GM19452 (cell line): ENCODE data around the gene WNT16.
"Not testable (repeated sequence)": the region's sequence is repeated elsewhere in the genome, so short reads cannot be mapped to it uniquely, and the experiment has no call there.

ENCODE experiments used
- ATAC-seq: cut with Tn5 transposase; IDR thresholded peaks from one replicate; pipeline ENCODE4 v1.9.1; 2021; ENCODE audit not compliant: unreplicated experiment

The WNT16 gene

GRCh38 chr7:121328508-121329190, at the start of gene WNT16:
Gene WNT16, plus strand, starts transcription at chr7:121329000. Its CDS starts 293 bp downstream, at chr7:121329293.
- no peak for ATAC-seq

GRCh38 chr7:121279060-121279620, 49.7 kb upstream of the WNT16 start:
- ATAC-seq = no peak

GRCh38 chr7:121279822-121280221, 49.0 kb upstream of the WNT16 start:
- no peak for ATAC-seq

- no peak for ATAC-seq
Measured at GRCh38 chr7:121280656-121281055, 48.1 kb upstream of the WNT16 start.

GRCh38 chr7:121282129-121282528, 46.7 kb upstream of the WNT16 start:
- ATAC-seq = no peak

- no peak for ATAC-seq
Measured at GRCh38 chr7:121285066-121285667, 43.6 kb upstream of the WNT16 start.

GRCh38 chr7:121286186-121286585, 42.6 kb upstream of the WNT16 start:
- ATAC-seq = no peak

GRCh38 chr7:121286742-121287734, 41.8 kb upstream of the WNT16 start:
- ATAC-seq = no peak

GRCh38 chr7:121288894-121289293, 39.9 kb upstream of the WNT16 start:
- no peak for ATAC-seq

- ATAC-seq = not testable (repeated sequence)
Measured at GRCh38 chr7:121289930-121290329, 38.9 kb upstream of the WNT16 start.

GRCh38 chr7:121294448-121294992, 34.3 kb upstream of the WNT16 start:
- ATAC-seq = no peak

- no peak for ATAC-seq
Measured at GRCh38 chr7:121297843-121298242, 31.0 kb upstream of the WNT16 start.

- ATAC-seq = no peak
Measured at GRCh38 chr7:121298831-121299239, 30.0 kb upstream of the WNT16 start.

GRCh38 chr7:121300685-121301420, 27.9 kb upstream of the WNT16 start:
- ATAC-seq = no peak

- ATAC-seq = no peak
Measured at GRCh38 chr7:121301446-121302213, 27.2 kb upstream of the WNT16 start.

- ATAC-seq = peak; percentile 97
Measured at GRCh38 chr7:121302214-121302745, 26.5 kb upstream of the WNT16 start.

- ATAC-seq = no peak
Measured at GRCh38 chr7:121303422-121304101, 25.2 kb upstream of the WNT16 start.

GRCh38 chr7:121304102-121304658, 24.6 kb upstream of the WNT16 start:
- no peak for ATAC-seq
